Lower leg skin (tissue), 3 donors: ENCODE measurements around the gene STT3B.

Experiments
- POLR2A ChIP-seq, 2 donors: fragments of 450-650 bp; IDR thresholded peaks; one replicate each; pipeline ENCODE4 v1.6.1; 2016 to 2017; ENCODE audit warnings: antibody characterized with exemption in 2 of 2, mild to moderate bottlenecking in 1 of 2, moderate library complexity in 1 of 2
- TF ChIP-seq, protein P1 (sequence below), 3 donors: fragments of 450-650 bp; IDR thresholded peaks; one replicate each; pipeline ENCODE4 v1.5.1; 2016; ENCODE audit warnings: antibody characterized with exemption in 3 of 3, mild to moderate bottlenecking in 3 of 3, moderate library complexity in 2 of 3

DNA sequence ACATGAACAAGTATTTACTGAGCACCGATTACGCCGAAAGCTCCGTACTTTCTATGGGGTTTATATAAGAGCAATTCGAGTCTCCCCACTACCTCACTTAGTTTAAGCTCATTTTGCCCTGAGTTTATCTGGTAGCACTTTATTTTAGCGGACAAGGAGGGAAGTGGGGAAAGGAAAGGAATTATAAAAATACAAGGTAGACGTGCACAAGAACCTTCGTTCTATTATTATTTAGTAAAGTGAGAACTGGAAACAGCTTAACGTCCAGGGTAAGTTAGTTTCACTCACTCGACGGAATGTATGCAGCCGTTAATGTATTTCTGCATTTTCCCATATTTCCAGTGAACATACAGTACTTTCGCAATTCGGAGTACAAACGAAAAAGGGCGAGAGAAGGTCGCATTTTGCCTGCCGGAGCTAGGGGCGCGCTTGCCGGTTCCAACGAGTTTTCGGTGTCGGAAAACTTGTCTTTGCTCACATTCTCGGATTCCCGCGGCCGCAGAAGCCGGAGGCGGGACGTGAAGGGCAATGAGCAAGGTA, 1.2 kb upstream of the STT3B start:
- TF ChIP-seq, protein P1, sequence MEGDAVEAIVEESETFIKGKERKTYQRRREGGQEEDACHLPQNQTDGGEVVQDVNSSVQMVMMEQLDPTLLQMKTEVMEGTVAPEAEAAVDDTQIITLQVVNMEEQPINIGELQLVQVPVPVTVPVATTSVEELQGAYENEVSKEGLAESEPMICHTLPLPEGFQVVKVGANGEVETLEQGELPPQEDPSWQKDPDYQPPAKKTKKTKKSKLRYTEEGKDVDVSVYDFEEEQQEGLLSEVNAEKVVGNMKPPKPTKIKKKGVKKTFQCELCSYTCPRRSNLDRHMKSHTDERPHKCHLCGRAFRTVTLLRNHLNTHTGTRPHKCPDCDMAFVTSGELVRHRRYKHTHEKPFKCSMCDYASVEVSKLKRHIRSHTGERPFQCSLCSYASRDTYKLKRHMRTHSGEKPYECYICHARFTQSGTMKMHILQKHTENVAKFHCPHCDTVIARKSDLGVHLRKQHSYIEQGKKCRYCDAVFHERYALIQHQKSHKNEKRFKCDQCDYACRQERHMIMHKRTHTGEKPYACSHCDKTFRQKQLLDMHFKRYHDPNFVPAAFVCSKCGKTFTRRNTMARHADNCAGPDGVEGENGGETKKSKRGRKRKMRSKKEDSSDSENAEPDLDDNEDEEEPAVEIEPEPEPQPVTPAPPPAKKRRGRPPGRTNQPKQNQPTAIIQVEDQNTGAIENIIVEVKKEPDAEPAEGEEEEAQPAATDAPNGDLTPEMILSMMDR (IDR thresholded peaks at IDR 0.05), result no peak
- TF ChIP-seq POLR2A (IDR thresholded peaks at IDR 0.05), result no peak
